Astrocyte (in vitro differentiated cells and primary cell): ENCODE measurements around the gene TRIM26. TPM values are rescaled to one million over a fixed set of nuclear protein-coding genes. Genes with fewer than 3 reads are reported as not detected.

Experiments used
- DNase-seq: peaks from one replicate; pipeline ENCODE4 v3.0.0-alpha.2; 2010; ENCODE audit warnings: low read depth
- FAIRE-seq: peaks from 2 replicates; lab custom pipeline; 2011; peaks lifted over from hg19 to GRCh38; lab: Jason Lieb, UNC
- H2AFZ ChIP-seq: 2 replicates; pipeline ENCODE4 v1.6.0; 2012; ENCODE audit warnings: low read depth, low read length, inconsistent platforms
- H3K27ac ChIP-seq: 2 replicates; pipeline ENCODE4 v1.5.1; 2011; ENCODE audit warnings: low read depth, low read length, inconsistent platforms
- H3K27me3 ChIP-seq: 2 replicates; pipeline ENCODE4 v1.6.0; 2011; ENCODE audit warnings: low read length, inconsistent platforms; ENCODE audit not compliant: insufficient read depth
- H3K36me3 ChIP-seq: 2 replicates; pipeline ENCODE4 v1.5.1; 2011; ENCODE audit warnings: low read length, inconsistent platforms; ENCODE audit not compliant: insufficient read depth
- H3K4me1 ChIP-seq: 2 replicates; pipeline ENCODE4 v1.5.1; 2011; ENCODE audit warnings: low read length, inconsistent platforms; ENCODE audit not compliant: insufficient read depth
- H3K4me2 ChIP-seq: 2 replicates; pipeline ENCODE4 v1.6.0; 2012; ENCODE audit warnings: low read length, inconsistent platforms
- H3K4me3 ChIP-seq: 2 replicates; pipeline ENCODE4 v1.5.1; 2011; ENCODE audit warnings: low read depth, mild to moderate bottlenecking, low read length, inconsistent platforms; ENCODE audit not compliant: insufficient read depth
- H3K79me2 ChIP-seq: 2 replicates; pipeline ENCODE4 v1.6.0; 2012; ENCODE audit warnings: mild to moderate bottlenecking, low read length, inconsistent platforms; ENCODE audit not compliant: insufficient read depth
- H3K9ac ChIP-seq: 2 replicates; pipeline ENCODE4 v1.6.0; 2012; ENCODE audit warnings: mild to moderate bottlenecking, low read length, inconsistent platforms
- H3K9me3 ChIP-seq: 2 replicates; pipeline ENCODE4 v1.5.1; 2012; ENCODE audit warnings: low read depth, mild to moderate bottlenecking, low read length, inconsistent platforms; ENCODE audit not compliant: insufficient read depth
- H4K20me1 ChIP-seq: 2 replicates; pipeline ENCODE4 v1.6.0; 2012; ENCODE audit warnings: low read length, inconsistent platforms; ENCODE audit not compliant: insufficient read depth
- H3K27ac Mint-ChIP-seq: one replicate; pipeline ENCODE4 v1.8.0; 2021; ENCODE audit warnings: mild to moderate bottlenecking, mixed read lengths; ENCODE audit not compliant: unreplicated experiment
- H3K27me3 Mint-ChIP-seq: one replicate; pipeline ENCODE4 v1.8.0; 2021; ENCODE audit warnings: low read depth, mixed read lengths; ENCODE audit not compliant: unreplicated experiment
- H3K36me3 Mint-ChIP-seq: one replicate; pipeline ENCODE4 v1.8.0; 2021; ENCODE audit warnings: low read depth, mixed read lengths; ENCODE audit not compliant: unreplicated experiment
- H3K4me1 Mint-ChIP-seq: one replicate; pipeline ENCODE4 v1.8.0; 2021; ENCODE audit warnings: low read depth, mixed read lengths; ENCODE audit not compliant: unreplicated experiment
- H3K4me3 Mint-ChIP-seq: one replicate; pipeline ENCODE4 v1.8.0; 2021; ENCODE audit warnings: mild to moderate bottlenecking, moderate library complexity, mixed read lengths; ENCODE audit not compliant: unreplicated experiment
- H3K9me3 Mint-ChIP-seq: one replicate; pipeline ENCODE4 v1.8.0; 2021; ENCODE audit warnings: mild to moderate bottlenecking, mixed read lengths; ENCODE audit not compliant: unreplicated experiment
- CTCF ChIP-seq: IDR thresholded peaks from 2 replicates; pipeline ENCODE4 v1.5.1; 2011; ENCODE audit warnings: low read depth, mild to moderate bottlenecking, inconsistent platforms, low read length, moderate library complexity; ENCODE audit not compliant: insufficient read depth
- EZH2 ChIP-seq: IDR thresholded peaks from 2 replicates; pipeline ENCODE4 v1.6.1; 2012; ENCODE audit warnings: mild to moderate bottlenecking, low read length, inconsistent platforms; ENCODE audit not compliant: insufficient read depth
- total RNA-seq: library from RNA; stranded (reverse); gene quantifications from 2 replicates; pipeline ENCODE4 v1.2.1, GENCODE V29; 2021

TRIM26 gene
- total RNA-seq, 1 donor from 2014 or later: 52.8 TPM

- peaks cover 4% of the 10 kb centered on the region for H3K27me3 ChIP-seq
- H3K27ac ChIP-seq: no peak overlapping the region
- peaks cover 26% of the 10 kb centered on the region for H3K4me1 Mint-ChIP-seq
- H3K79me2 ChIP-seq: no peaks in the 10 kb centered on the region
- no peak overlapping the region for H3K4me3 Mint-ChIP-seq
- H2AFZ ChIP-seq: no peak overlapping the region
- no peaks in the 10 kb centered on the region for H4K20me1 ChIP-seq
- peaks cover 18% of the 10 kb centered on the region for H3K4me1 ChIP-seq
- DNase-seq (peak; percentile 69), FAIRE-seq (peak; percentile 34)
- no peaks in the 10 kb centered on the region for H3K36me3 ChIP-seq
- H3K27me3 Mint-ChIP-seq: peaks cover 36% of the 10 kb centered on the region
- peaks cover 5% of the 10 kb centered on the region for H3K9me3 Mint-ChIP-seq
- H3K4me3 ChIP-seq: no peak overlapping the region
- no peak overlapping the region for H3K9ac ChIP-seq
- TF ChIP-seq EZH2: no peak
- no peak for TF ChIP-seq CTCF
- no peaks in the 10 kb centered on the region for H3K36me3 Mint-ChIP-seq
- no peaks in the 10 kb centered on the region for H3K9me3 ChIP-seq
- H3K27ac Mint-ChIP-seq: no peak overlapping the region
- H3K4me2 ChIP-seq: peak overlapping the region; percentile 62
Observed at GRCh38 chr6:30154709-30155519, 58.3 kb downstream of the TRIM26 start.

- peaks cover 2% of the 10 kb centered on the region for H3K9me3 Mint-ChIP-seq
- no peaks in the 10 kb centered on the region for H3K36me3 ChIP-seq
- no peak overlapping the region for H3K27ac ChIP-seq
- no peak overlapping the region for H3K4me3 ChIP-seq
- no peaks in the 10 kb centered on the region for H3K9me3 ChIP-seq
- H2AFZ ChIP-seq: no peak overlapping the region
- H3K4me1 Mint-ChIP-seq: peaks cover 28% of the 10 kb centered on the region
- H3K27me3 Mint-ChIP-seq: peaks cover 30% of the 10 kb centered on the region
- H3K79me2 ChIP-seq: no peaks in the 10 kb centered on the region
- DNase-seq (no peak), FAIRE-seq (no peak)
- H3K27ac Mint-ChIP-seq: no peak overlapping the region
- H4K20me1 ChIP-seq: no peaks in the 10 kb centered on the region
- no peak overlapping the region for H3K4me3 Mint-ChIP-seq
- peaks cover 18% of the 10 kb centered on the region for H3K4me1 ChIP-seq
- no peaks in the 10 kb centered on the region for H3K36me3 Mint-ChIP-seq
- no peak for TF ChIP-seq CTCF
- no peak for TF ChIP-seq EZH2
- H3K4me2 ChIP-seq: no peak overlapping the region
- peaks cover 4% of the 10 kb centered on the region for H3K27me3 ChIP-seq
- no peak overlapping the region for H3K9ac ChIP-seq
Observed at GRCh38 chr6:30154061-30154460, 59.1 kb downstream of the TRIM26 start.
